Activated T-helper 17 cell treated with anti-CD3 and anti-CD28 coated beads, Interleukin-2, amount 50 U/mL, for 72 hours (primary cell): Measurements from ENCODE around the gene NDUFS6. TPM values are rescaled to one million over a fixed set of nuclear protein-coding genes. Genes with fewer than 3 reads are reported as not detected.
A peak's percentile ranks its signal among the peaks of the same experiment; 100 is the strongest.

ENCODE experiments used
- ATAC-seq: fragments of 150-1000 bp; cut with Tn5 transposase; replicated peaks from 2 replicates; pipeline ENCODE4 v1.10.0; 2021; ENCODE audit warnings: mild to moderate bottlenecking, moderate library complexity
- H3K27ac Mint-ChIP-seq: one replicate; pipeline ENCODE4 v1.8.0; 2022; ENCODE audit warnings: mixed read lengths
- H3K27me3 Mint-ChIP-seq: one replicate; pipeline ENCODE4 v1.8.0; 2022; ENCODE audit warnings: mixed read lengths
- H3K36me3 Mint-ChIP-seq: one replicate; pipeline ENCODE4 v1.8.0; 2022; ENCODE audit warnings: low read depth, mild to moderate bottlenecking, mixed read lengths
- H3K4me1 Mint-ChIP-seq: one replicate; pipeline ENCODE4 v1.8.0; 2022; ENCODE audit warnings: mixed read lengths
- H3K4me3 Mint-ChIP-seq: one replicate; pipeline ENCODE4 v1.8.0; 2022; ENCODE audit warnings: mild to moderate bottlenecking, mixed read lengths
- H3K9me3 Mint-ChIP-seq: one replicate; pipeline ENCODE4 v1.8.0; 2022; ENCODE audit warnings: mixed read lengths
- total RNA-seq, 2 donors: library from RNA; stranded (reverse); gene quantifications; one replicate each; pipeline ENCODE4 v1.2.3, GENCODE V29; 2022

NDUFS6 gene
- total RNA-seq, 2 donors from 2014 or later, result 13.0 to 35.1 TPM

DNA sequence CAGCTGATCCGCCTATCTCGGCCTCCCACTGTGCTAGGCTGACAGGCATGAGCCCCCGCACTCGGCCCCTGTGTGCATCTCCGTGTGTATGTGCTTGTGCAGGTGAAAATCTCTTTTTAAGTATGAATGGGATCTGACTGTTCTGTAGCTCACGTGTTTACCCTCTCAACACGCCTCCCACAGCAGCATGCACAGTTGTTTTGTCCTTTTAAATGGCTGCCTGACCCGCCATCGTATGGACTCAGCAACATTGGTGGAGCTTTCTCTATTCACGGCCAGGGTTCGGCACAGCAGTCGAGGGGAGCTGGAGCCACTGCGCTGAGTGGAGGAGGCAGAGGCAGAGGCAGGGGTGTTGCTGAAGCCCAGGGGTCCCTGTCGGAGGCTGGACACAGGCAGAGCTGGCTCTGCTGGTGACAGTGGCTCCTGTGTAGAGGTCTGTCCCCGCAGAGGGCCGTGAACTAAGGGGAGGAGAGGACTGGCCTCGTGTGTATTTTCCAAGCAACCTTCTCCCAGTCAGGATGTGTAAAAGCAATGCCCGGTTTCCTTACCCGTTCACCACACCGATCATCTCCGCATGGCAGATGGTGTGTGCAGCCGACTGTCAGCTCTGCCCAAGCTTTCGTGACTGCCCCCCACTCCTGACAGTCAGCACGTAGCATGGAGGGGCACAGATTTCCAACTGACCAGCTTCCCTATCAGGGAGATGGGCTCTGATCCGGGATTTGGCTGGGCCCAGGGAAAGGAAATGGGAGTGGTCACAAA is 38.9 kb upstream of the NDUFS6 start:
- Mint-ChIP-seq H3K27me3 (peaks cover 23% of the 10 kb centered on the region), H3K27ac (no peak overlapping the region), H3K9me3 (peaks cover 5% of the 10 kb centered on the region), H3K4me1 (no peaks in the 10 kb centered on the region), H3K36me3 (no peaks in the 10 kb centered on the region), H3K4me3 (no peak overlapping the region)
- ATAC-seq, result no peak

DNA sequence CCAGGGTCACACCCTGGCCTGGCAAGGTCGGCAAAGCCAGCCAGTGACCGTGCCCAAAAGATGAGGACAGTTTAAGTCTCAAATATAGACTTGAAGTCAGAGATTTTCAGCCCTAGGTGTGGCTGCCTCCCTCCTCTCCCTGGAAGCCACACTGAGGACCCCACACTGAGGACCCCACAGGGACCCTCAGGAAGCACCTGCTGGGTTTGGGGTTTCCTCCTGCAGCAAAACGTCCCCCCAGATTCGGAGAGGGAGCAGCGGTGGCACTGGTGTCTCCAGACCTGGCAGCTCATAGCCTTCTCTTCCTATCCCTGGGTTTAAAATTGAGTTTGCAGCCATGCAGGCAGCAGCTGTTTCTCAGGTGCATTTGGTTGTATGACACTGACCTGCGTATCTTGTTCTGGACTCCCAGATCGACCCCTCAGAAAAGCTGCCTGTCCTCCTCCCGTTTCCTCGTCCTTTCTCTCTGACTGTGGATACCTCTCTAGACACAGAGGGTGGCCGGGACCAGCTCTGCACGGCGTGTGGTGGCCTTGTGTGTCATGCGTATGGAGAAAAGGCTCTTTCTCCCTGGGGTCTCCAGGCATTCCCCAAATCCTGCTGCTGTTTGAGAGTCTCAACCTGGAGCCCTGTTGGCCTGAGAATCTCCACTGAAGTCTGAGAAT is 38.2 kb upstream of the NDUFS6 start:
- H3K4me1 Mint-ChIP-seq, result no peaks in the 10 kb centered on the region
- no peak overlapping the region for H3K4me3 Mint-ChIP-seq
- no peak overlapping the region for H3K27ac Mint-ChIP-seq
- no peak for ATAC-seq
- H3K9me3 Mint-ChIP-seq, result peaks cover 5% of the 10 kb centered on the region
- H3K36me3 Mint-ChIP-seq, result no peaks in the 10 kb centered on the region
- H3K27me3 Mint-ChIP-seq, result peaks cover 23% of the 10 kb centered on the region

DNA sequence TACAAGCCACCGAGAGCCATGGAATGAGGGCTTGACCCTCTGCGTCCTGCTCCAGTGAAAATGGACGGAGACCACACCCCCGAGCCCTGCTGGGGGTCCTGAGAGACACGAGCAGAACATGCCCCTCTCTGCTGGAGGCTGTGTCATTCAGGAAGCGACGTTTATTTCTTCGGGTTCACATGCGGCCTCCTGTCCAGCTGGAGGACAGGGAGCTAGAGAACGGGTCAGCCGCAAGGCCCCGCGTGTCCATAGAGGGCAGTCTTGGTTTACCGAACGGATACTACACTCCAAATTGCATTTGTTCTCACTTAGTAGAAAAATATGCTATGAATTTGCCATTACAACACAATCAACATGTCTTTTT is 37.7 kb upstream of the NDUFS6 start:
- no peaks in the 10 kb centered on the region for H3K4me1 Mint-ChIP-seq
- H3K27ac Mint-ChIP-seq, result no peak overlapping the region
- no peaks in the 10 kb centered on the region for H3K36me3 Mint-ChIP-seq
- no peak overlapping the region for H3K4me3 Mint-ChIP-seq
- ATAC-seq, result peak; percentile 57
- peaks cover 1% of the 10 kb centered on the region for H3K9me3 Mint-ChIP-seq
- peaks cover 18% of the 10 kb centered on the region for H3K27me3 Mint-ChIP-seq

DNA sequence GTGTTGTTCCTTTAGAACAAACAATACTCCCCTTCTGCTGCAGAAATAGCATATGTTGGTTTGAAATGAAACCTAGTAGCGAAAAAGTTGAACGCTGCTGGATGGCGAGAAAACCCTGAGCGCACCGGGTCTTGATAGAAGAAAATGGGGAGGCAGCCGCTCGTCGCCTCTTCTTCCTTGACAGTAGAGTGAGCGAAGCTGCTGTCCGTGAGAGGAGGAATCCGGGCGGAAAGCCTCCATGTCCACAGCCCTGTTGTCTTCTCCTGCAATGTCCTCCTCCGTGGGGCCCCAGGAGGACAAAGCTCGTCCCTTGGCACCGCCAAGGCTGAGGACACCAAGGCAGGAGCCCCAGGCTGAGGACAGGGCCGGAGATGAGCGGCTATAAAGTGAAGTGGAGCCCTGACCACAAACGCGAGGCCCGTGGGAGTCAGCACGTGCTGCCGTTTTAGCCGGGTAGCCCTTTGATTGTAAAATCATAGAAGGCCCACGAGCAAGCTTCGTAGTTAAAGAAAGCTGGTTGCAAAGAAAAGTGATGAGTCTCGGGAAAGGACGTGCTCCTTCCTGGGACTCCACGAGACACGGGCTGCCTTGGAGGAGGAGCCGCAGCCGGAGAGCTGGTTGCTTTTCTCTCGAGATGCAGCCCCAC is 37.1 kb upstream of the NDUFS6 start:
- no peak for ATAC-seq
- H3K27ac Mint-ChIP-seq, result no peak overlapping the region
- H3K9me3 Mint-ChIP-seq, result no peaks in the 10 kb centered on the region
- no peaks in the 10 kb centered on the region for H3K4me1 Mint-ChIP-seq
- H3K36me3 Mint-ChIP-seq, result no peaks in the 10 kb centered on the region
- no peak overlapping the region for H3K4me3 Mint-ChIP-seq
- peaks cover 15% of the 10 kb centered on the region for H3K27me3 Mint-ChIP-seq

DNA sequence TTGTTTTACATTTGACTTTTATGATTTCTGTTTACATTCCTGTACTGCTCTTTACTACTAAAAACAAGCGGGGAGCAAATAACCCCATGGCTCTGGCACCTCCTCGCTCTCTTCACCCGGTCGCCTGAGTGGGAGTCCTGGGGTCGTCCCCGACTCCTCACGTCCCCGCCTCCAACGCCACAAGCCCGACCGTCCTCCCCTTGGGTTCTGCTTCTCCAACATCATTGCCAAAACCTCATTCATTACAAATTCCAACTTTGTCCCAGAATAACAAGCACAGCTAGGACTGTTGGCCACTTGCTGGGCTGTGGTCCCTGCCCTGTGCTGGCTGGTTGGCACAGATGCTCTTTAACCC is 36.6 kb upstream of the NDUFS6 start:
- Mint-ChIP-seq H3K36me3 (no peaks in the 10 kb centered on the region), H3K27ac (no peak overlapping the region), H3K27me3 (peaks cover 15% of the 10 kb centered on the region), H3K4me1 (no peaks in the 10 kb centered on the region), H3K4me3 (no peak overlapping the region), H3K9me3 (no peaks in the 10 kb centered on the region)
- no peak for ATAC-seq

DNA sequence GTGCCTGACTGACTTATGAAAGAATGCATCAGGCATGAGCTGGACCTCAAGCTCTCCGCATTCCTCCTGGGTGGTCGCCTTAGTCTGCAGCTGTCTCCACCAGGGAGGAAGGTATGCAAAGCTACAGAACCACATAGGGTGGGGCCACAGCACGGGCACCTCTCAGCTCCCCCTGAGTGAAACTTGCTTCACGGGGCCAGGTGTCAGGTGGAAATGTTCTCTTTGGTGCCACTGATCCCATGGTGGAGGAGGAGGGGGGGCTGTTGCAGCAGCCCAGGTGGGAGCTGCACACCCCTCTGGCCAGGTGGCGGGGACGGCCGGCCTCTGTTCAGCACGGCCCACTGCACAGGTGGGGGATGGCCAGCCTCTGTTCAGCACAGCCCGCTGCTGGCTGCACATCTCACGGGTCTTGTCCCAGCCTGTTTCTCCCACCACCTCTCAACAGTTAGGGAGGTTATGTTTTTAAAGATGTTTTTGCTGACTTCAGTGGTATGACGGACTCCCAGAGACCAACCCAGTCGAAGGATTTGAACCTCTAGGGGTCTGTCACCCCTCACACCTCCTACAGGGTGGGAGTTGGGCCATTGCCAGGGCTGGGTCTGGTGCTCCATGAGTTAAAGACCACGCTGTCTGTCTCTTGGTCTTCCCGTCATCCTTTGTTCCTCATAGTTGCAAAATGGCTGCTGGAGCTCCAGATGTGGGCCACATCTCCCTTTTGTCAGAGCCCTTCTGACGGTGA is 35.9 kb upstream of the NDUFS6 start:
- Mint-ChIP-seq H3K9me3 (no peaks in the 10 kb centered on the region), H3K36me3 (no peaks in the 10 kb centered on the region), H3K27ac (no peak overlapping the region), H3K4me1 (no peaks in the 10 kb centered on the region), H3K4me3 (no peak overlapping the region), H3K27me3 (peaks cover 15% of the 10 kb centered on the region)
- no peak for ATAC-seq

DNA sequence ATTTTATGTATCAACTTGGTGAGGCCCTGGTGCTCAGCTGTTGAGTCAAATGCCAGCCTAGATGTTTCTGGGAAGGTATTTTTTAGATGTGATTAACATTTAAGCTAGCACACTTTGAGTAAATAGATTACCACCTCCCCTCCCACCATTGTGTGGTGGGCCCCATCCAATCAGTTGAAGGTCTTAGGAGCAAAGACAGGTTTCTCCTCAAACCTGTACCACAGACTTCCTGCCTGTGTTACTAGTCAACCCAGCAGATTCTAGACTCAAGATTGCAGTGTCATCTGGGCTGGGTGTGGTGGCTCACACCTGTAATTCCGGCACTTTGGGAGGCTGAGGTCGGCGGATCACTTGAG is 35.3 kb upstream of the NDUFS6 start:
- no peaks in the 10 kb centered on the region for H3K9me3 Mint-ChIP-seq
- no peak overlapping the region for H3K27ac Mint-ChIP-seq
- no peaks in the 10 kb centered on the region for H3K36me3 Mint-ChIP-seq
- H3K4me3 Mint-ChIP-seq, result no peak overlapping the region
- H3K4me1 Mint-ChIP-seq, result no peaks in the 10 kb centered on the region
- ATAC-seq, result no peak
- peaks cover 15% of the 10 kb centered on the region for H3K27me3 Mint-ChIP-seq

DNA sequence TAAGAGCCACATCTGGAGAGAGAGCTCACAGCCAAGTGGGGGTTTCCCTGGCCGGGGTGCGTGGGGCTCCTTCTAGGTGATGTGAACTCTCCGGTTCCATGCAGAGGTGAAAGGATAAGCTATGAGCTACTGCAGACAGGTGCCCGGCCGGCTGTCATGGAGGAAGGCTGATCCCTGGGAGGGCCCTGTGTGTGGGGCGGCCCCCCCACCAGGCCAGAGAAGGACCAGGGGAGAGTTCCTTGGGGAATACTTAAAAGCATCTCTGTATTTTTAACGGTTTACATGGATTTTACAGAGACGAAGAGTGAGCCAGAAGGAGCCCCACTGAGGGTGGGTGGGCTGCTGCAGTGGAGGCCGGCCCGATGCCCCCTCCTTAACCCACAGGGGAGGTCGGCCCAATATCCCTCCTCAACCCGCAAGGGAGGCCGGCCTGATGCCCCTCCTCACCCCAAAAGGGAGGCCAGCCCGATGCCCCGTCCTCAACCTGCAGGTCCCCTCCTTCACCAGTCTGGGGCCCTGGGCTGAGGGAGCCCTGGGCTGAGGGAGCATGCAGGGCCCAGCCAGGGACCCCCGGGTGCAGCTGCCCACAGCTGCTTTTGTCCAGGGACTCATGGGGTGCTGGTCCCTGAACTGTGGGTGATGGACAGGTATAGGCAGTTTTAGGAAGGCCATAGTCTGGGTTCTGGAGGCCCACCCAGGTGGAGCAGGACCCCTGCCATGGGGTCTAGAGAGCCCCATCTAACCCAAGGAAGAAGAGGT is 33.5 kb upstream of the NDUFS6 start:
- Mint-ChIP-seq H3K27ac (no peak overlapping the region), H3K36me3 (no peaks in the 10 kb centered on the region), H3K4me1 (no peaks in the 10 kb centered on the region), H3K4me3 (no peak overlapping the region), H3K27me3 (peaks cover 8% of the 10 kb centered on the region), H3K9me3 (no peaks in the 10 kb centered on the region)
- no peak for ATAC-seq

DNA sequence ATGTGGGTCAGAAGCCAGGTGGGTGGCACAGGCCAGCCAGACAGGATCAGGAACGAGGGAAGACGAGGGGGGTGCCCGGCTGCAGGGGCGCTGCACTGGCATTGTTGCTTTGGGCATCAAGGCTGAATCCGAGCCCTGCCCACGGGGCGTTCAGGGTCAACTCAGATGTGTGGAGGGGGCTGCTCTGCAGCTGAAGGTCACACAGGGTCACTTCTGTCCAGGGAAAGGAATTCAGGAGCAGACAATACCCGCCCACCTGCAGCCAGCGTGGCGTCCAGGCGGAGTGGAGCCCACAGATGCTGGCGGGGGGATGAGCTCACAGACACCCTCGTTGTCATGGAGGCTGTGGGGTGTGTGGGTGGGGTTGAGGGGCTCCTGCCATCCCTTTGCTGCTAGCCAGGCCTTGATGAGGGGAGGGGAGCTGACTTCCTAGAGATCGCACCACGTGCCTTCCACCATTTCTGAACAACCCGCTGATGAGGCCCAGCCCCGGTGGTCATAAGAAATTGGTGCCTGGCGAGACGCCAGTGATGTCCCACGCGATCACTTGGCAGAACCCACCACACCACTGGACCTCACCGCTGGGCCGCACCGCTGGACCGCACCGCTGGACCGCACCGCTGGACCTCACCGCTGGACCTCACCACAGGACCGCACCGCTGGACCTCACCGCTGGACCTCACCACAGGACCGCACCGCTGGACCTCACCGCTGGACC is 32.8 kb upstream of the NDUFS6 start:
- Mint-ChIP-seq H3K4me1 (no peaks in the 10 kb centered on the region), H3K9me3 (no peaks in the 10 kb centered on the region), H3K4me3 (no peak overlapping the region), H3K36me3 (no peaks in the 10 kb centered on the region), H3K27ac (no peak overlapping the region), H3K27me3 (peaks cover 8% of the 10 kb centered on the region)
- no peak for ATAC-seq

DNA sequence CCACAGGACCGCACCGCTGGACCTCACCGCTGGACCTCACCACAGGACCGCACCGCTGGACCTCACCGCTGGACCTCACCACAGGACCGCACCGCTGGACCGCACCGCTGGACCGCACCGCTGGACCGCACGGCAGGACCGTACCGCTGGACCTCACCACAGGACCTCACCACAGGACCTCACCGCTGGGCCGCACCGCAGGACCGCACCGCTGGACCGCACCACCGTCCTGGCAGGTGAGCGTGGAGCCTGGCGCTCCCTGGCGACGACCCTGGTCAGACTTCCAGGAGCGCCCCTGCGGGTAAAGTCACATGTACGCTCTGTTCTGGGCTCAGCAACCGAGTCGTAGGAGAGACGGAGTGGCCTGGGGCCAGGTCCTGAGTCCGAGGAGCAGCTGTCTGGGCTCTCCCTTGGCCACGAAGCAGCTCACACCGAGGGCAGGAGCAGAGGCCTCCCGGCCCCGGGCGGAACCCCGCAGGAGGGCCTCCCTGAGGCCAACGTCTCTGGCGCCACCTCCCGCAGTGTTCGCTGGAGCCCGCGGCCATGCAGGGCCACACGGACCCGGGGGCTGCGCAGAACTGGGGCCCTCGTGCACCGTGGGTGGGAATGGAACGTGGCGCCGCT is 32.1 kb upstream of the NDUFS6 start:
- H3K4me1 Mint-ChIP-seq, result no peaks in the 10 kb centered on the region
- no peaks in the 10 kb centered on the region for H3K36me3 Mint-ChIP-seq
- no peaks in the 10 kb centered on the region for H3K9me3 Mint-ChIP-seq
- ATAC-seq, result no peak
- H3K27me3 Mint-ChIP-seq, result peaks cover 6% of the 10 kb centered on the region
- no peak overlapping the region for H3K4me3 Mint-ChIP-seq
- H3K27ac Mint-ChIP-seq, result no peak overlapping the region

DNA sequence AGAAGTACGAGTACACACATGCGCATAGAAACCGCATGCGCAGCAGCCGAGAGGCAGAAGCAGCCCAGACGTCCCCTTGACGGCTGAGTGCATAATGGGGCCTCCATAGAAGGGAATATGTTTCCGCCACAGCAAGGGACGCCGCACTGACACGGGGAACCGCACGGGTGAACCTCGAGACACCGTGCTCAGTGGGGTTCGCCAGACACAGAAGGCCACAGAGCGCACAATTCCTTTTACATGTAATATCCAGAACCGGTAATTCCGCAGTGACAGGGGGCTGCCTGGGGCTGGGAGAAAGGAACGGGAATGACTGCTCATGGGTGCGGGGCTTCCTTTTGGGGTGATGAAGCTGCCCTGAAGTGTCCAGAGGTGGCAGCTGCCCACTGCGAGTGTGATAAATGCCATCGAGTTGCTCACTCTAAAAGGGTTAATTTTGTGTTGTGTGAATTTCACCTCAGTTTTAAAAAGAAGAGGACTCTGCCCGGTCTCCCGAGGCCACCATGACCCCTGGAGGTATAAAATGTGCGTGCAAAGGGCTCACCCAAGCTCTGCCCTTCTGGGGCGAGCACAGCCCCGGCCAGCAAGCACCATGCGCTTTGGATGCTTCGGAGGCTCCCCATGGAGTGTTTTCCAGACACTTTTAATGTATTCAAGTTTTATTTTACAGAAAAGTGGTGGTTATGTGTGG is 31.3 kb upstream of the NDUFS6 start:
- H3K4me3 Mint-ChIP-seq, result no peak overlapping the region
- no peaks in the 10 kb centered on the region for H3K9me3 Mint-ChIP-seq
- no peak for ATAC-seq
- peaks cover 1% of the 10 kb centered on the region for H3K27me3 Mint-ChIP-seq
- H3K27ac Mint-ChIP-seq, result no peak overlapping the region
- H3K4me1 Mint-ChIP-seq, result no peaks in the 10 kb centered on the region
- H3K36me3 Mint-ChIP-seq, result no peaks in the 10 kb centered on the region

DNA sequence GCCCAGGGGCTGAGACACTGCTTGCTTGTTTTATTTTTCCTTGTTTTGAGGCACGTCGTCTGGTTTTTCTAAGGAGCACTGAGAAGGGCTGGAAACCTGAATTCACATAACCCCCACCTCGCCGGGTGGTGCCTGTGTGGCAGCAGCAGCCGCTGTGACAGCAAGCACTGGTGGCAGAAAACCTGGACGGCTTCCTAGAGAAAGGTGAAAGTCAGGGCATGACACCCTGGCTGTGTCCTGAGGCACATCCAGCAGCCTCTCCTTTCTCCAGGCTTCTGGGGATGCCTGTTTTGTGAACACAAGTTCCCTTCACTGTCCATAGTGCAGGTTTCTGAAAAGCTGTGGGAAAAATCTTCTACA is 30.8 kb upstream of the NDUFS6 start:
- Mint-ChIP-seq H3K4me3 (no peak overlapping the region), H3K4me1 (no peaks in the 10 kb centered on the region), H3K27ac (no peak overlapping the region), H3K9me3 (no peaks in the 10 kb centered on the region), H3K36me3 (no peaks in the 10 kb centered on the region), H3K27me3 (no peaks in the 10 kb centered on the region)
- no peak for ATAC-seq
